ENCODE results near the gene ALPG.
A peak's percentile ranks its signal among the peaks of the same experiment; 100 is the strongest.
"Not testable (repeated sequence)": the region's sequence is repeated elsewhere in the genome, so short reads cannot be mapped to it uniquely, and the experiment has no call there.

Gene ALPG

GRCh38 chr2:232408269-232408668, 1.6 kb downstream of the ALPG start:
- H3K4me3 ChIP-seq (ENCODE audit: control insufficient read depth in 1 of 7, extremely low read depth in 1 of 7, insufficient read depth in 4 of 7, low read depth in 2 of 7, low read length in 6 of 7); DNase-seq; H3K9me3 ChIP-seq (ENCODE audit: control extremely low read depth in 1 of 5, control insufficient read depth in 4 of 5, insufficient read depth in 2 of 5, low read depth in 1 of 5, low read length in 4 of 5); H3K27me3 ChIP-seq (replicated peaks in 2 of 5; ENCODE audit: control insufficient read depth in 4 of 5, insufficient read depth in 5 of 5, low read length in 4 of 5); POLR2A ChIA-PET; H3K36me3 ChIP-seq (ENCODE audit: control insufficient read depth in 4 of 4, insufficient read depth in 4 of 4, low read length in 3 of 4); H3K27ac ChIP-seq (ENCODE audit: insufficient read depth in 1 of 2, low read depth in 1 of 2, low read length in 2 of 2, poor library complexity in 1 of 2, severe bottlenecking in 2 of 2): not testable (repeated sequence)
- WGBS (ENCODE audit: insufficient coverage), result 97% methylated on average over 9 of the region's 10 CpGs
- CTCF ChIA-PET, result interaction anchor here (0.9 kb wide), 1 partner anchor 13 kb away, joined by 3 read pairs; no protein-coding TSS in a partner anchor
- peaks cover 4 to 14% (median 7%) of the 10 kb centered on the region in 4 experiments for H3K4me1 ChIP-seq (ENCODE audit: control extremely low read depth in 1 of 4, control insufficient read depth in 4 of 4, insufficient read depth in 4 of 4, low read length in 3 of 4)

GRCh38 chr2:232409617-232410016, 3.0 kb downstream of the ALPG start:
- CTCF ChIA-PET; H3K9me3 ChIP-seq (ENCODE audit: control extremely low read depth in 1 of 5, control insufficient read depth in 4 of 5, insufficient read depth in 2 of 5, low read depth in 1 of 5, low read length in 4 of 5); DNase-seq; H3K27ac ChIP-seq (ENCODE audit: insufficient read depth in 1 of 2, low read depth in 1 of 2, low read length in 2 of 2, poor library complexity in 1 of 2, severe bottlenecking in 2 of 2); H3K4me3 ChIP-seq (ENCODE audit: control insufficient read depth in 1 of 7, extremely low read depth in 1 of 7, insufficient read depth in 4 of 7, low read depth in 2 of 7, low read length in 6 of 7); H3K27me3 ChIP-seq (replicated peaks in 2 of 5; ENCODE audit: control insufficient read depth in 4 of 5, insufficient read depth in 5 of 5, low read length in 4 of 5); POLR2A ChIA-PET; H3K36me3 ChIP-seq (ENCODE audit: control insufficient read depth in 4 of 4, insufficient read depth in 4 of 4, low read length in 3 of 4): not testable (repeated sequence)
- peaks cover 6 to 19% (median 10%) of the 10 kb centered on the region in 4 experiments for H3K4me1 ChIP-seq (ENCODE audit: control extremely low read depth in 1 of 4, control insufficient read depth in 4 of 4, insufficient read depth in 4 of 4, low read length in 3 of 4)
- 93% methylated on average over 24 of the region's 40 CpGs for WGBS (ENCODE audit: insufficient coverage)

- ChIA-PET POLR2A (no interaction called here), CTCF (no interaction called here)
- no peak for DNase-seq
- Histone ChIP-seq H3K27ac (ENCODE audit: insufficient read depth in 1 of 2, low read depth in 1 of 2, low read length in 2 of 2, poor library complexity in 1 of 2, severe bottlenecking in 2 of 2) (no peak overlapping the region), H3K4me3 (ENCODE audit: control insufficient read depth in 1 of 7, extremely low read depth in 1 of 7, insufficient read depth in 4 of 7, low read depth in 2 of 7, low read length in 6 of 7) (no peak overlapping the region), H3K36me3 (ENCODE audit: control insufficient read depth in 4 of 4, insufficient read depth in 4 of 4, low read length in 3 of 4) (no peaks in the 10 kb centered on the region), H3K9me3 (ENCODE audit: control extremely low read depth in 1 of 5, control insufficient read depth in 4 of 5, insufficient read depth in 2 of 5, low read depth in 1 of 5, low read length in 4 of 5) (no peaks in the 10 kb centered on the region), H3K27me3 (replicated peaks in 2 of 5; ENCODE audit: control insufficient read depth in 4 of 5, insufficient read depth in 5 of 5, low read length in 4 of 5) (peaks cover 0 to 3% (median 0%) of the 10 kb centered on the region in 5 experiments), H3K4me1 (ENCODE audit: control extremely low read depth in 1 of 4, control insufficient read depth in 4 of 4, insufficient read depth in 4 of 4, low read length in 3 of 4) (peaks cover 6 to 19% (median 10%) of the 10 kb centered on the region in 4 experiments)
- 92% methylated on average over 6 of the region's 7 CpGs for WGBS (ENCODE audit: insufficient coverage)
Observed at GRCh38 chr2:232410238-232410900, 3.7 kb downstream of the ALPG start.

GRCh38 chr2:232411901-232412629, 5.4 kb downstream of the ALPG start:
- Histone ChIP-seq H3K4me3 (ENCODE audit: control insufficient read depth in 1 of 7, extremely low read depth in 1 of 7, insufficient read depth in 4 of 7, low read depth in 2 of 7, low read length in 6 of 7) (no peak overlapping the region), H3K36me3 (ENCODE audit: control insufficient read depth in 4 of 4, insufficient read depth in 4 of 4, low read length in 3 of 4) (no peaks in the 10 kb centered on the region), H3K27me3 (replicated peaks in 2 of 5; ENCODE audit: control insufficient read depth in 4 of 5, insufficient read depth in 5 of 5, low read length in 4 of 5) (peaks cover 0 to 5% (median 0%) of the 10 kb centered on the region in 5 experiments), H3K9me3 (ENCODE audit: control extremely low read depth in 1 of 5, control insufficient read depth in 4 of 5, insufficient read depth in 2 of 5, low read depth in 1 of 5, low read length in 4 of 5) (no peaks in the 10 kb centered on the region), H3K4me1 (ENCODE audit: control extremely low read depth in 1 of 4, control insufficient read depth in 4 of 4, insufficient read depth in 4 of 4, low read length in 3 of 4) (peaks cover 6 to 19% (median 10%) of the 10 kb centered on the region in 4 experiments), H3K27ac (ENCODE audit: insufficient read depth in 1 of 2, low read depth in 1 of 2, low read length in 2 of 2, poor library complexity in 1 of 2, severe bottlenecking in 2 of 2) (no peak overlapping the region)
- POLR2A ChIA-PET, result no interaction called here
- 95% methylated on average over 3 of the region's 6 CpGs for WGBS (ENCODE audit: insufficient coverage)
- DNase-seq, result no peak
- CTCF ChIA-PET, result interaction anchor here (1.0 to 2.3 kb wide), 5 partner anchors 11 to 46 kb away, joined by 3 to 7 read pairs (median 5); no protein-coding TSS in a partner anchor

- Histone ChIP-seq H3K9me3 (ENCODE audit: control extremely low read depth in 1 of 5, control insufficient read depth in 4 of 5, insufficient read depth in 2 of 5, low read depth in 1 of 5, low read length in 4 of 5) (no peaks in the 10 kb centered on the region), H3K4me3 (ENCODE audit: control insufficient read depth in 1 of 7, extremely low read depth in 1 of 7, insufficient read depth in 4 of 7, low read depth in 2 of 7, low read length in 6 of 7) (peak overlapping the region in 4 of 7 experiments; percentile 1 to 70 (median 18)), H3K36me3 (ENCODE audit: control insufficient read depth in 4 of 4, insufficient read depth in 4 of 4, low read length in 3 of 4) (no peaks in the 10 kb centered on the region), H3K27me3 (replicated peaks in 2 of 5; ENCODE audit: control insufficient read depth in 4 of 5, insufficient read depth in 5 of 5, low read length in 4 of 5) (peaks cover 0 to 9% (median under 1%) of the 10 kb centered on the region in 5 experiments), H3K27ac (ENCODE audit: insufficient read depth in 1 of 2, low read depth in 1 of 2, low read length in 2 of 2, poor library complexity in 1 of 2, severe bottlenecking in 2 of 2) (no peak overlapping the region), H3K4me1 (ENCODE audit: control extremely low read depth in 1 of 4, control insufficient read depth in 4 of 4, insufficient read depth in 4 of 4, low read length in 3 of 4) (peaks cover 6 to 19% (median 10%) of the 10 kb centered on the region in 4 experiments)
- POLR2A ChIA-PET, result no interaction called here
- peak in 2 of 3 donors; percentile 44 to 57 for DNase-seq
- CTCF ChIA-PET, result interaction anchor here (1.0 to 2.7 kb wide), 7 partner anchors 12 to 272 kb away, joined by 3 to 8 read pairs (median 5); no protein-coding TSS in a partner anchor
- no CpG with 5 or more reads among the region's 5 CpGs for WGBS (ENCODE audit: insufficient coverage)
Observed at GRCh38 chr2:232412986-232413385, 6.3 kb downstream of the ALPG start.

GRCh38 chr2:232415138-232415690, 8.6 kb downstream of the ALPG start:
- DNase-seq, result no peak
- H3K27me3 ChIP-seq (replicated peaks in 2 of 5; ENCODE audit: control insufficient read depth in 4 of 5, insufficient read depth in 5 of 5, low read length in 4 of 5), result peaks cover 0 to 27% (median 21%) of the 10 kb centered on the region in 5 experiments
- WGBS (ENCODE audit: insufficient coverage), result 98% methylated on average over 6 of the region's 8 CpGs
- no peaks in the 10 kb centered on the region for H3K9me3 ChIP-seq (ENCODE audit: control extremely low read depth in 1 of 5, control insufficient read depth in 4 of 5, insufficient read depth in 2 of 5, low read depth in 1 of 5, low read length in 4 of 5)
- CTCF ChIA-PET, result interaction anchor here (0.8 to 2.7 kb wide), 4 partner anchors 13 to 108 kb away, joined by 3 to 8 read pairs (median 4); no protein-coding TSS in a partner anchor
- POLR2A ChIA-PET, result no interaction called here
- no peak overlapping the region for H3K4me3 ChIP-seq (ENCODE audit: control insufficient read depth in 1 of 7, extremely low read depth in 1 of 7, insufficient read depth in 4 of 7, low read depth in 2 of 7, low read length in 6 of 7)
- no peaks in the 10 kb centered on the region for H3K36me3 ChIP-seq (ENCODE audit: control insufficient read depth in 4 of 4, insufficient read depth in 4 of 4, low read length in 3 of 4)
- H3K27ac ChIP-seq (ENCODE audit: insufficient read depth in 1 of 2, low read depth in 1 of 2, low read length in 2 of 2, poor library complexity in 1 of 2, severe bottlenecking in 2 of 2), result no peak overlapping the region
- peaks cover 8 to 41% (median 31%) of the 10 kb centered on the region in 4 experiments for H3K4me1 ChIP-seq (ENCODE audit: control extremely low read depth in 1 of 4, control insufficient read depth in 4 of 4, insufficient read depth in 4 of 4, low read length in 3 of 4)

All from common myeloid progenitor, CD34-positive (primary cell).